Left colon (tissue), 2 donors: ENCODE measurements around the gene OVCH1. TPM values are rescaled to one million over a fixed set of nuclear protein-coding genes. Genes with fewer than 3 reads are reported as not detected.

ENCODE experiments used
- total RNA-seq, 2 donors: library from RNA; stranded (reverse); fragmentation: NEBNext Ultra II Directional; extraction: Animal tissue kit (Norgen Biotek cat#: 25700); gene quantifications; one replicate each; pipeline ENCODE4 v1.2.1, GENCODE V29; 2021
- donor health status: DM: no; HTN: no; CAD: no.
- donor health status: DM: yes; HTN: yes; CAD: no.

OVCH1 gene
- total RNA-seq, 2 donors from 2014 or later = 0.08 TPM; not detected in 1

Other genes starting within 250 kb of the OVCH1 start
- 10 to 100 TPM; 33.7 to 46.8 TPM for gene ERGIC2, start 116.5 kb downstream of the OVCH1 start, total RNA-seq